Measurements from ENCODE around the gene ZNF845. TPM values are rescaled to one million over a fixed set of nuclear protein-coding genes. Genes with fewer than 3 reads are reported as not detected.
A peak's percentile ranks its signal among the peaks of the same experiment; 100 is the strongest.
"Not testable (repeated sequence)": the region's sequence is repeated elsewhere in the genome, so short reads cannot be mapped to it uniquely, and the experiment has no call there.

The ZNF845 gene
- total RNA-seq, 1 donor from 2014 or later: 9.2 TPM

DNA sequence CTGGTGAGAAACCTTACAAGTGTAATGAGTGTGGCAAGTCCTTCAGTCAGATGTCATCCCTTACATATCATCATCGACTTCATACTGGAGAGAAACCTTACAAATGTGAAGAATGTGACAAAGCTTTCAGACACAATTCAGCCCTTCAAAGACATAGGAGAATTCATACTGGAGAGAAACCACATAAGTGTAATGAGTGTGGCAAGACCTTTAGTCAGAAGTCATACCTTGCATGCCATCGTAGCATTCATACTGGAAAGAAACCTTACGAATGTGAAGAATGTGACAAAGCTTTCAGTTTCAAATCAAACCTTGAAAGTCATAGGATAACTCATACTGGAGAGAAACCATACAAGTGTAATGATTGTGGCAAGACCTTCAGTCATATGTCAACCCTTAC, 47.8 kb downstream of the ZNF845 start:
- DNase-seq (ENCODE audit: low spot score): no peak

DNA sequence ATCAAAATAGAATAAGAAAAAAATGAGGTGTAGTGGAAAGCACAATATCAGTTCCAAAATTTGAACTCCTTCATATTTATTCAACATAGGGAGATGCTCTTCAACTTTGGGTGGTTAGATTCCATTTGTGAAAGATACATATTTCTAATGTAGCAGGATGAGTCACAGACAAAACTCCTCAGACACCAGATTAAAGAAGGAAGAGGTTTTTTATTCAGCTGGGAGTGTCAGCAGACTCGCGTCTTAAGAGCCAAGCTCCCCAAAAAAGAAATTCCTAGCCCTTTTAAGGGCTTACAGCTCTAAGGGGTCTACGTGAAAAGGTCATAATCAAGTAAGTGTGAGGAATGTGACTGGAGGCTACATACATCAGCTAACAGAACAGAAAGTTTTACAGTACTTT, 54.6 kb downstream of the ZNF845 start:
- DNase-seq (ENCODE audit: low spot score): no peak

DNA sequence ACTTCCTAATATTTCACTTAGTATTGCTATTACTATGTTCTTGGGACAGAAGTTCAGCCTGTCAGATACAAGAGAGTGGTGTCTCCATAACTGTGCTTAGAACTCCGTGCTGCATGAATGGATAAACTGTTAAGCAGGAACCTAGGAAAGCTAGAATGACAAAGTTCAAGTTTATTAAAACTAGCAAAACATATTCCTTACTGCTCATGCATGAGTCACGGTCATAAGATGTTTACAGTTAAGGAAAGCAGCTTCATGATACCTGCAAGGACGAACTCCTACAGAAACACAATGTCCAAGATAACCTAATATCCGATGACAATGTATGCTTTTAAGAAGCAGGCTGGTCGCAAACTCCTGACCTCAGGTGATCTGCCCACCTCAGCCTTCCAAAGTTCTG, 55.4 kb downstream of the ZNF845 start:
- DNase-seq (ENCODE audit: low spot score): no peak

DNA sequence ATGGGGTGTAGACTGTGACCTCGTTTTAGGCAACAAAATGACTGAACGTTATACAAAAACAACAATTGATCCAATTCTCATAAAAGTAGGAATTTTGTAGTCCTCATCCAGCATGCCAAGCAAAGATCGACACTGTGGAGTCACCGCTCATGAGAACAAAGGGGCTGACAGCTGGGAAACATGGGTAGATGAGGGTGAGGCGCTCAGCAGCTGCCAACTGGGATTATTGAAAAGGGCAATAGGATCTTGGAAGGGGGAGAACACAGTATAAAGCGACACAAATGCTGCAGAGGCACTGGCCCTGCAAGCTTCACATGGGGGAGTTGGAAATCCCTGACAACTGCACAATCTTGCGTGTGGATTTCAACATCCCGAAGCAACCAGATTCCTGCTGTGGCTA, 56.0 kb downstream of the ZNF845 start:
- DNase-seq (ENCODE audit: low spot score): no peak

DNA sequence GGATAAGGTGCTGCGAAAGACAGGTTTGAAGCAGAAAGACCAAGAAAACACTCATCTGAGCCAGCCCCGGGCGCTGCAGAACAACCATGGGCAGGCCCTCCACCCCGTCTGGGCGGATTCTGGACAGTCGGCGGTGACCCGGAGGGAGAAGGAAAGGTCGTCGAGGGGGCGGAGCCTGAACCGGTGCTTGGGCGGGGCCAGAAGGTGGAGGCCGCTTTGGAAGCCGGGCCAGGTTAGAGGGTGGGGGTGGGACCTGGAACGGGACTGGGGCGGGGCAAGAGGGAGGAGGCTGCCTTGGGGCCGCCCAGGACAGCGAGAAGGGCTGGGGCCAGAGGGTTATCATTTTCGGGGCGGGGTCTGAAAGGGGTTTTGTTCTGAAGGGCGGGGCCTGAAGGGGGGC, 56.4 kb downstream of the ZNF845 start:
- DNase-seq (ENCODE audit: low spot score): no peak

DNA sequence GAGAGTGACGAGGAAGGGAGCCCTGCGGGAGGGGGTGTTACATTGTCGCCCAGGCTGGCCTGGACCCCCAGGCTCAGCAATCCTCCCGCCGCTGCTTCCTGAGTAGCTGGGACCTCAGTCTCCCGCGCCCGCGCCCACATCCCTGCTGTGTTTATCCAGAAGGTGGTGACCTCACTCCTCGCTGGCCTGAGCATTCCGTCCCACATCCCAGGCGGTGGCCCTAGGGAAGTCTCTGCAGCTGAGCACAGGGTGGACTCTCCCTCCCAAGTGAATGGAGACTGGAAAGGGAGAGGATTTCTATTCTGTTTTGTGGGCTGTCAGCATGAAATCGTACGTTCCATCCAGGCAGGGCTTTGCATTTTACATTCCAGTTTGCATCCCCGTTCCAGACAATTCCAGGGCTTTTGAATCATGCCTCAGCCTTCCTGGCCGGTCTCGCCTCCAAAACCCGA, 61.0 kb downstream of the ZNF845 start:
- peak; percentile 49 for DNase-seq (ENCODE audit: low spot score)

DNA sequence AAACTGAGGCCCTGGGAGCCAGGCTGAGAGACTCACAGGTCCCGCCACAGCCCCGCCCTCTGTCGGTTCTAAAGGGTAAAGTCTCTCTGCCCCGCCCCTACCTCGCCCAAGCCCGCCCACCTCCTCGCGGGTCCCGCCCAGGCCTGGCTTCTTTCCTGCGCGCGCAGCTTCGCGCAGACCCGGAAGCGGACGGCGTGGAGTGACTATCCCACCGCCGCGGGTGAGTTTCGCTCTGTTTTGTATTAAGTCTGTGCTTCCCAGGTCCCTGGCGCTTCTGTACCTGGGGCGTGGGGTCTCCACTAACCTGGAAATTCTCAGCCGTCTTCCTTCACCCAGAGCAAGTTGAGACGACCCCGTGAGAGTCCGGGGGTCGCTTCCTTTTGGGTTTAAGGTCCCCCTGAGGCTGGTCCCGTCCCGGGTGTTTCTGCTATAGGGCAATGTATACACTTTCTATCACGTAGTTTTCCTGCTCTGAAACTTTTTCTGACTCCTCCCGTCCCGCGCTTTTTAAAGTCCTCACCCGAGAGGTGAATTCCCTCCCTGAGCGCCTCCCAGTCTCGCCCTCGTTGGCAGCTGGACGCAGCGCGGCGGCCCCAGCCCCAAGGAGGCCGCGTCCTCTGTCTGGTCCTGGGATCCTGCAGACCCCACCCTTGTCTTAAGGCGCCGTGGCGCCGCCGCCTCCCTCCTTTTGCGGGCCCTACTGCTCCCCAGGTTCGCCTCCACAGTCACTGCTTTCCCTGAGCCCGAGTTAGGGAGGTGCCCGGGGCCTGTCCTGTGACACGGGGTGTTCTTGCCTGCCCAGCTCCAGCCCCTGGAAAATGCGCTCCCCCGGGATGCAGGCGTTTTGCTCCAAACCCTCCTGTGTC, 61.7 kb downstream of the ZNF845 start, which contains the start of gene ZNF765:
Gene ZNF765 (plus strand): TSS at position 176 of the 866 bp plus-strand sequence. CDS start 2,867 bp downstream, outside the sequence.
- DNase-seq (ENCODE audit: low spot score): peak; percentile 97

DNA sequence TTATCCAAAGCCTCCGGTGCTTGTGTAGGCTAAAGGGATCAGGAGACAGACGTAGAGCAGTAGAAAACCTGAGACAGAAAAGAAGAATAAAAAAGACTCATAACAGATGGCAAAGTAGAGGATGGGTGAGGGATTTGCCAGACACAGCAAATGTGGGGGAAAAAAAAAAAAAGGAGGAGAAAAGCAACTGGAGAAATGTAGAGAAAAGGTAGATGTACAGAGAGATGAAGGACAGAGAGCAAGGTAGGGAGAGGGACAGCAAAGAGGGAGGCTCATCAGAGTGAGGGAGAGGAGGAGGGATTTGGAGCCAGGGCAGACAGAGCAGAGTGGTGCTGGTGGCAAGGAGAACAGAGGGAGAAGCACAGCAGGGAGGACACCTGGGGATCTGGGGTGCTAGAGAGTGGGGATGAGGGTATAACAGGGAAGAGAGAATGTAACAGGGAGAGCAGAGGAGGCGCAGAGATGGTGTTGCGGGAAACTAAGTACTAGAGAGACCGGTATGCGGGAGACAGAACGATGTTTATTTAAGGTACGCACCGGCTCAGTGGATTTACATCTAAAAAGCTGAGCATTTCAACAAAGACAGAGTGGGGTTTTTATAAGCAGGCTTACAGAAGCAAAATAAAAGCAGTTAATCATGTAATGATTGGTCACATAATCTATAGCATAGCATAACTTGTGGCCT, 62.4 kb downstream of the ZNF845 start:
- not testable (repeated sequence) for DNase-seq (ENCODE audit: low spot score)

DNA sequence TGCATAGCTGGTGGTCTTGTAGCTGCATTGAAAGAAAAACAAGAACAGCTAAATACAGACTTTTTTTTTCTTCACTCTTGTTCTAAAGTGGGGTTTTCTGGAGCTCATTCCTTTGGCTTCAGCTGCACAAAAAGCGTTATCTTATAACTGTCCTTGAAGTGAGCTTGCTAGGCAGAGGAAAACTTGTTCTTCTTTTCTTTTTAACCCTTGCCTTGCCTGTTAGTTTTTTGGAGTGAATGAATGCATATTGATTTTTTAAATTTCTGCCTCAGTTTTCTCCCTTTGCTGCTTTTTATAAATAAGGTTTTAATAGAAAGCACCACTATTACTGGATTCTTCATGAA, 62.9 kb downstream of the ZNF845 start:
- no peak for DNase-seq (ENCODE audit: low spot score)

DNA sequence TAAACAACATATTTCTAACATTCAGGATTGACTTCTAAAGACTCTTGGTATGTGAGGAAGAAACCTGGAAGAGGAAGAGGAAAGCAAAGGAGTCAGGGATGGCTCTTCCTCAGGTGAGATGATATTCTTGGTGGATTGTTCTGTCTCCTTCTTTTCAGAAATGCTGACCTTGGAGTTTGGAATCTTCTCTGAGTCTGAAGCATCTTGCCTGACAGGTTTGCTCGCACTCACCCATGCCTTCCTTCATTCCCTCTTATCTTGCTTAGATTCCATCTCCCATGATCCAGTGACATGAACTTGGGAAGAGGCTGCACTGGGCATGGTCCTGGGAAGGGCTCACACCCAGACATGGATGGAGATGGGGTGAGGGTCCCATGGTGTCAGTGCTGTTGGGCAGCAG, 64.4 kb downstream of the ZNF845 start:
- not testable (repeated sequence) for DNase-seq (ENCODE audit: low spot score)

Other genes starting within 250 kb of the ZNF845 start
- gene ZNF160, start 230.3 kb upstream of the ZNF845 start, total RNA-seq: 65.1 TPM
- 15.1 TPM for gene ZNF415, start 200.8 kb upstream of the ZNF845 start, total RNA-seq
- gene ZNF347, start 174.7 kb upstream of the ZNF845 start, total RNA-seq: 24.1 TPM
- gene ZNF665, start 140.4 kb upstream of the ZNF845 start, total RNA-seq: 11.7 TPM
- gene ZNF677, start 78.9 kb upstream of the ZNF845 start, total RNA-seq: 25.5 TPM
- not detected for gene VN1R2, start 75.5 kb upstream of the ZNF845 start, total RNA-seq
- not detected for gene VN1R4, start 66.0 kb upstream of the ZNF845 start, total RNA-seq
- gene ZNF525, start 32.0 kb downstream of the ZNF845 start, total RNA-seq: 28.2 TPM
- 11.2 TPM for gene ZNF765, start 61.4 kb downstream of the ZNF845 start, total RNA-seq
- 12.7 TPM for gene ZNF761, start 98.2 kb downstream of the ZNF845 start, total RNA-seq
- gene ZNF813, start 134.0 kb downstream of the ZNF845 start, total RNA-seq: 6.8 TPM
- 23.9 TPM for gene ZNF331, start 204.4 kb downstream of the ZNF845 start, total RNA-seq

Data from ureter (tissue), 1 donor.